SK-N-SH treated with all-trans-retinoic acid at 6 μM for 48 hours (cell line): ENCODE results near the gene RAPSN.

Experiments
- ARNTL ChIP-seq: fragments of 450-650 bp; formaldehyde crosslinking; IDR thresholded peaks from 2 replicates; pipeline ENCODE4 v1.5.0; 2020; ENCODE audit warnings: low read depth, mild to moderate bottlenecking, moderate library complexity, borderline replicate concordance
- CREB5 ChIP-seq: fragments of 250-450 bp; sonication (Bioruptor Pico); IDR thresholded peaks from 2 replicates; pipeline ENCODE4 v1.5.1; 2020; ENCODE audit warnings: low read depth, mild to moderate bottlenecking, moderate library complexity
- ESRRG ChIP-seq: fragments of 250-450 bp; sonication (Bioruptor Pico); IDR thresholded peaks from 2 replicates; pipeline ENCODE4 v1.6.1; 2021; ENCODE audit warnings: mild to moderate bottlenecking
- PATZ1 ChIP-seq: fragments of 250-450 bp; sonication (Bioruptor Pico); IDR thresholded peaks from 2 replicates; pipeline ENCODE4 v1.8.0; 2020; ENCODE audit warnings: mild to moderate bottlenecking, moderate library complexity, borderline replicate concordance
- POU6F1 ChIP-seq: fragments of 250-450 bp; sonication (Bioruptor Pico); IDR thresholded peaks from 2 replicates; pipeline ENCODE4 v1.8.0; 2021; ENCODE audit warnings: low read depth, mild to moderate bottlenecking, moderate library complexity, borderline replicate concordance
- PPARA ChIP-seq: fragments of 250-450 bp; sonication (Bioruptor Pico); IDR thresholded peaks from 2 replicates; pipeline ENCODE4 v1.5.0; 2020; ENCODE audit warnings: mild to moderate bottlenecking, borderline replicate concordance
- RARB ChIP-seq: fragments of 250-450 bp; sonication (Bioruptor Pico); IDR thresholded peaks from 2 replicates; pipeline ENCODE4 v1.8.0; 2021; ENCODE audit warnings: mild to moderate bottlenecking, moderate library complexity
- TCF4 ChIP-seq: fragments of 250-450 bp; sonication (Bioruptor Pico); IDR thresholded peaks from 2 replicates; pipeline ENCODE4 v1.8.0; 2021; ENCODE audit warnings: mild to moderate bottlenecking, moderate library complexity, borderline replicate concordance
- TSHZ2 ChIP-seq: fragments of 250-450 bp; sonication (Bioruptor Pico); IDR thresholded peaks from 2 replicates; pipeline ENCODE4 v1.5.0; 2020; ENCODE audit warnings: mild to moderate bottlenecking, moderate library complexity
- ZC3H10 ChIP-seq: fragments of 250-450 bp; sonication (Bioruptor Pico); IDR thresholded peaks from 2 replicates; pipeline ENCODE4 v1.5.1; 2021; ENCODE audit warnings: mild to moderate bottlenecking, moderate library complexity
- ZFP3 ChIP-seq: fragments of 250-450 bp; sonication (Bioruptor Pico); IDR thresholded peaks from 2 replicates; pipeline ENCODE4 v1.5.0; 2020; ENCODE audit warnings: mild to moderate bottlenecking, moderate library complexity
- ZNF565 ChIP-seq: fragments of 450-650 bp; formaldehyde crosslinking; conservative IDR thresholded peaks from 2 replicates; pipeline ENCODE4 v1.5.0; 2020; ENCODE audit warnings: low read depth, mild to moderate bottlenecking, moderate library complexity
- ZNF70 ChIP-seq: fragments of 450-650 bp; formaldehyde crosslinking; IDR thresholded peaks from 2 replicates; pipeline ENCODE4 v1.5.0; 2020; ENCODE audit warnings: mild to moderate bottlenecking, moderate library complexity
- ZNF8 ChIP-seq: fragments of 450-650 bp; formaldehyde crosslinking; IDR thresholded peaks from 2 replicates; pipeline ENCODE4 v1.5.0; 2020; ENCODE audit warnings: mild to moderate bottlenecking, moderate library complexity

GRCh38 chr11:47480762-47481161 lies 31.8 kb upstream of the RAPSN start:
- TF ChIP-seq TSHZ2, result no peak
- TF ChIP-seq ARNTL, result no peak
- no peak for TF ChIP-seq POU6F1 (CRISPR knock-in tag)
- TF ChIP-seq TCF4 (CRISPR knock-in tag), result no peak
- no peak for TF ChIP-seq PATZ1 (CRISPR knock-in tag)
- TF ChIP-seq ZC3H10 (CRISPR knock-in tag), result no peak
- no peak for TF ChIP-seq ZNF565
- TF ChIP-seq ZFP3 (CRISPR knock-in tag), result no peak
- no peak for TF ChIP-seq PPARA (CRISPR knock-in tag)
- no peak for TF ChIP-seq RARB (CRISPR knock-in tag)
- no peak for TF ChIP-seq ESRRG (CRISPR knock-in tag)
- no peak for TF ChIP-seq ZNF8 (CRISPR knock-in tag)
- TF ChIP-seq ZNF70 (CRISPR knock-in tag), result no peak
- no peak for TF ChIP-seq CREB5 (CRISPR knock-in tag)
